A549 (cell line): ENCODE data around the gene DOCK9. TPM values are rescaled to one million over a fixed set of nuclear protein-coding genes. Genes with fewer than 3 reads are reported as not detected.
A peak's percentile ranks its signal among the peaks of the same experiment; 100 is the strongest.

ENCODE experiments used
- ATAC-seq, 2 experiments: fragments of 200-7000 bp in 1 of 2; fragments of >200 bp in 1 of 2; cut with Nextera tagmentation in 1 of 2; cut with Tn5 transposase in 1 of 2; 3 replicates each; pipeline versions ENCODE4 v1.8.0 to v1.9.1; 2018 to 2020; ENCODE audit warnings: mild to moderate bottlenecking in 1 of 2, moderate library complexity in 1 of 2
- CTCF ChIA-PET: fragments of 300-600 bp; sonication (Branson Sonifier 250); formaldehyde crosslinking; extraction: SDS; loops from one replicate; lab custom pipeline; 2021; ENCODE audit warnings: antibody characterized with exemption, inconsistent platforms; lab: Yijun Ruan, JAX
- POLR2A ChIA-PET: fragments of 350-600 bp; formaldehyde crosslinking; extraction: SDS; loops from one replicate; lab custom pipeline; 2021; ENCODE audit warnings: antibody characterized with exemption, inconsistent platforms; lab: Yijun Ruan, JAX
- DNase-seq, 2 experiments: peaks; one replicate each; pipeline versions ENCODE4 v3.0.0 to v3.0.0-alpha.2; 2011 to 2016; ENCODE audit warnings: low read depth in 1 of 2, low spot score in 1 of 2
- FAIRE-seq: peaks from 2 replicates; lab custom pipeline; 2011; peaks lifted over from hg19 to GRCh38; lab: Jason Lieb, UNC
- H3K27ac ChIP-seq, 2 experiments: fragments of >200 bp; sonication (Bioruptor Twin); formaldehyde crosslinking; 3 replicates each; pipeline ENCODE4 v1.5.1; 2016 to 2017
- H3K4me1 ChIP-seq: fragments of >200 bp; sonication (Bioruptor Twin); formaldehyde crosslinking; 3 replicates; pipeline ENCODE4 v1.6.1; 2016
- H3K4me2 ChIP-seq: fragments of >200 bp; sonication (Bioruptor Twin); formaldehyde crosslinking; 3 replicates; pipeline ENCODE4 v1.6.1; 2016
- H3K4me3 ChIP-seq: fragments of >200 bp; sonication (Bioruptor Twin); formaldehyde crosslinking; 3 replicates; pipeline ENCODE4 v1.5.1; 2016
- H3K9me3 ChIP-seq: fragments of >200 bp; sonication (Bioruptor Twin); formaldehyde crosslinking; 3 replicates; pipeline ENCODE4 v1.6.1; 2016
- BHLHE40 ChIP-seq: IDR thresholded peaks from 2 replicates; pipeline ENCODE4 v1.6.1; 2012; ENCODE audit warnings: low read depth, low read length, inconsistent platforms
- CHD4 ChIP-seq: fragments of 200-600 bp; sonication (generic); IDR thresholded peaks from 2 replicates; pipeline ENCODE4 v1.6.1; 2016; ENCODE audit warnings: antibody characterized with exemption, mild to moderate bottlenecking, borderline replicate concordance
- E2F6 ChIP-seq: IDR thresholded peaks from 2 replicates; pipeline ENCODE4 v1.6.1; 2012; ENCODE audit warnings: low read depth, borderline replicate concordance
- EHF ChIP-seq: fragments of 250-450 bp; sonication (Bioruptor Pico); IDR thresholded peaks from 2 replicates; pipeline ENCODE4 v1.5.0; 2020; ENCODE audit warnings: mild to moderate bottlenecking
- ELK1 ChIP-seq: fragments of 150-350 bp; IDR thresholded peaks from 2 replicates; pipeline ENCODE4 v1.6.1; 2014; ENCODE audit warnings: low read depth, mild to moderate bottlenecking, low read length
- EP300 ChIP-seq, 2 experiments: fragments of >200 bp; sonication (Bioruptor Twin); formaldehyde crosslinking; IDR thresholded peaks; 2 replicates in 1 of 2; 3 replicates in 1 of 2; pipeline ENCODE4 v1.6.1; 2016 to 2017
- ESRRA ChIP-seq: fragments of 150-350 bp; IDR thresholded peaks from 2 replicates; pipeline ENCODE4 v1.6.1; 2014; ENCODE audit warnings: mild to moderate bottlenecking, low read length, borderline replicate concordance
- FOSL2 ChIP-seq, 2 experiments: fragments of 450-650 bp in 1 of 2; fragments of >200 bp in 1 of 2; sonication (Bioruptor Twin) in 1 of 2; formaldehyde crosslinking; IDR thresholded peaks; 2 replicates each; pipeline versions ENCODE4 v1.5.0 to v1.6.1; 2016 to 2020; ENCODE audit warnings: mild to moderate bottlenecking in 1 of 2, moderate library complexity in 1 of 2
- FOXS1 ChIP-seq: fragments of 250-450 bp; sonication (Bioruptor Pico); IDR thresholded peaks from 2 replicates; pipeline ENCODE4 v1.5.0; 2020; ENCODE audit warnings: mild to moderate bottlenecking, moderate library complexity
- HMGXB4 ChIP-seq: fragments of 250-450 bp; sonication (Bioruptor Pico); IDR thresholded peaks from 2 replicates; pipeline ENCODE4 v1.5.0; 2021; ENCODE audit warnings: mild to moderate bottlenecking, moderate library complexity, borderline replicate concordance
- HOXA7 ChIP-seq: fragments of 250-450 bp; sonication (Bioruptor Pico); IDR thresholded peaks from 2 replicates; pipeline ENCODE4 v1.5.0; 2020; ENCODE audit warnings: mild to moderate bottlenecking, moderate library complexity
- HOXB13 ChIP-seq: fragments of 250-450 bp; sonication (Bioruptor Pico); IDR thresholded peaks from 2 replicates; pipeline ENCODE4 v1.5.0; 2020; ENCODE audit warnings: low read depth, mild to moderate bottlenecking, moderate library complexity
- HOXB5 ChIP-seq: fragments of 250-450 bp; sonication (Bioruptor Pico); IDR thresholded peaks from 2 replicates; pipeline ENCODE4 v1.5.0; 2020; ENCODE audit warnings: mild to moderate bottlenecking, moderate library complexity
- KDM1A ChIP-seq: fragments of 200-600 bp; sonication (generic); IDR thresholded peaks from 2 replicates; pipeline ENCODE4 v1.6.1; 2016; ENCODE audit warnings: low read depth, mild to moderate bottlenecking
- NFE2L2 ChIP-seq: fragments of 150-350 bp; conservative IDR thresholded peaks from 2 replicates; pipeline ENCODE4 v1.6.1; 2014; ENCODE audit warnings: low read length
- NR3C1 ChIP-seq: fragments of >200 bp; sonication (Bioruptor Twin); formaldehyde crosslinking; IDR thresholded peaks from 3 replicates; pipeline ENCODE4 v1.6.1; 2017
- PHF8 ChIP-seq: fragments of 200-600 bp; sonication (generic); IDR thresholded peaks from 2 replicates; pipeline ENCODE4 v1.6.1; 2016; ENCODE audit warnings: low read depth, mild to moderate bottlenecking, antibody characterized with exemption, moderate library complexity, borderline replicate concordance
- RAD21 ChIP-seq, 2 experiments: fragments of >200 bp in 1 of 2; sonication (Bioruptor Twin) in 1 of 2; formaldehyde crosslinking in 1 of 2; IDR thresholded peaks in 1 of 2; conservative IDR thresholded peaks in 1 of 2; 2 replicates in 1 of 2; 3 replicates in 1 of 2; pipeline ENCODE4 v1.6.1; 2012 to 2018; ENCODE audit warnings: inconsistent platforms in 1 of 2
- RARB ChIP-seq: fragments of 250-450 bp; sonication (Bioruptor Pico); IDR thresholded peaks from 2 replicates; pipeline ENCODE4 v1.8.0; 2021; ENCODE audit warnings: mild to moderate bottlenecking, moderate library complexity
- RCOR1 ChIP-seq: fragments of 150-350 bp; IDR thresholded peaks from 2 replicates; pipeline ENCODE4 v1.6.1; 2014; ENCODE audit warnings: antibody characterized with exemption, low read length, low read depth
- RNF2 ChIP-seq: fragments of 200-600 bp; sonication (generic); IDR thresholded peaks from 2 replicates; pipeline ENCODE4 v1.6.1; 2016; ENCODE audit warnings: low read depth, mild to moderate bottlenecking, antibody characterized with exemption, moderate library complexity, borderline replicate concordance
- SMC3 ChIP-seq: fragments of >200 bp; sonication (Bioruptor Twin); formaldehyde crosslinking; IDR thresholded peaks from 3 replicates; pipeline ENCODE4 v1.6.1; 2018; ENCODE audit warnings: inconsistent platforms
- SREBF2 ChIP-seq: fragments of 450-650 bp; IDR thresholded peaks from 2 replicates; pipeline ENCODE4 v1.6.1; 2014; ENCODE audit warnings: mild to moderate bottlenecking, moderate library complexity
- TFCP2L1 ChIP-seq: fragments of 250-450 bp; sonication (Bioruptor Pico); IDR thresholded peaks from 2 replicates; pipeline ENCODE4 v1.5.0; 2021; ENCODE audit warnings: mild to moderate bottlenecking
- TP53 ChIP-seq: fragments of 250-450 bp; sonication (Bioruptor Pico); IDR thresholded peaks from 2 replicates; pipeline ENCODE4 v1.5.0; 2021; ENCODE audit warnings: mild to moderate bottlenecking, moderate library complexity
- USF2 ChIP-seq: fragments of 450-650 bp; IDR thresholded peaks from 2 replicates; pipeline ENCODE4 v1.6.1; 2014; ENCODE audit warnings: antibody characterized with exemption
- ZFP36 ChIP-seq: fragments of 450-650 bp; IDR thresholded peaks from 2 replicates; pipeline ENCODE4 v1.6.1; 2014; ENCODE audit warnings: borderline replicate concordance; ENCODE audit not compliant: partially characterized antibody
- WGBS: methylation state at CpG from one replicate; pipeline ENCODE4 v1.1.6; 2017; ENCODE audit errors: missing lambda C conversion rate; 5-methylcytosine and 5-hydroxymethylcytosine counted together
- polyA plus RNA-seq, 4 experiments: library from polyadenylated mRNA; depleted of rRNA in 3 of 4; stranded (reverse); fragments of >200 nt; fragmentation: RNase III in 1 of 4; extraction: RNeasy Plus Mini Kit Qiagen cat#74134 plus additional on column Dnase treatment in 1 of 4; gene quantifications; 2 replicates in 3 of 4; 3 replicates in 1 of 4; pipeline ENCODE4 v1.2.3, GENCODE V29; 2011 to 2017

DOCK9 gene
- polyA plus RNA-seq, 2 of the 4 experiments (the other 2 are of a cell fraction), result 34.0 to 43.9 TPM

- WGBS, result 73% methylated on average over 8 of the region's 8 CpGs
- Histone ChIP-seq H3K4me1 (0 out of 3 replicates have a peak, but pooled peaks cover 4% of the 10 kb centered on the region), H3K4me3 (no peak overlapping the region), H3K27ac (0 out of 6 replicates have a peak overlapping the region, but pooled peaks of 1 of the 2 experiments have one; percentile 28), H3K9me3 (no peaks in the 10 kb centered on the region), H3K4me2 (no peak overlapping the region)
- ATAC-seq (peak in 1 of 2 experiments; percentile 21; a peak in 1 of 6 replicates), DNase-seq (no peak), FAIRE-seq (no peak)
- ChIA-PET POLR2A (no interaction called here), CTCF (interaction anchor here (0.5 to 0.6 kb wide), 2 partner anchors 313 to 709 kb away, joined by 3 read pairs; no protein-coding TSS in a partner anchor)
- no peak for TF ChIP-seq HMGXB4
- no peak for TF ChIP-seq ZFP36
- no peak for TF ChIP-seq TFCP2L1 (CRISPR knock-in tag)
- TF ChIP-seq NFE2L2, result no peak
- TF ChIP-seq ELK1, result no peak
- no peak for TF ChIP-seq PHF8
- TF ChIP-seq RCOR1, result no peak
- TF ChIP-seq USF2, result no peak
- no peak for TF ChIP-seq KDM1A
- no peak for TF ChIP-seq SREBF2
- TF ChIP-seq EP300 (IDR thresholded peaks at IDR 0.05), result no peak
- TF ChIP-seq NR3C1, result no peak
- TF ChIP-seq RAD21 (conservative IDR thresholded peaks at IDR 0.05 in 1 of 2, IDR thresholded peaks at IDR 0.05 in 1 of 2), result no peak
- no peak for TF ChIP-seq ESRRA
- no peak for TF ChIP-seq BHLHE40
- no peak for TF ChIP-seq E2F6
- no peak for TF ChIP-seq TP53
- TF ChIP-seq FOXS1 (CRISPR knock-in tag), result no peak
- TF ChIP-seq, all 56 proteins: peak for 0
Measured at GRCh38 chr13:98784666-98785065, 193.2 kb downstream of the DOCK9 start.

- ATAC-seq (no peak), FAIRE-seq (no peak), DNase-seq (no peak)
- Histone ChIP-seq H3K4me2 (no peak overlapping the region), H3K4me1 (0 out of 3 replicates have a peak, but pooled peaks cover 4% of the 10 kb centered on the region), H3K27ac (no peak overlapping the region), H3K4me3 (no peak overlapping the region), H3K9me3 (no peaks in the 10 kb centered on the region)
- ChIA-PET POLR2A (no interaction called here), CTCF (no interaction called here)
- WGBS, result 97% methylated on average over 12 of the region's 12 CpGs
- TF ChIP-seq HOXA7 (CRISPR knock-in tag) (no peak), BHLHE40 (no peak), KDM1A (no peak), NR3C1 (no peak), USF2 (no peak), RNF2 (no peak), CHD4 (no peak), EHF (no peak), FOSL2 (IDR thresholded peaks at IDR 0.05) (no peak), FOSL2 (CRISPR knock-in tag; IDR thresholded peaks at IDR 0.05) (no peak), ZFP36 (no peak), ESRRA (no peak), RARB (CRISPR knock-in tag) (no peak), SMC3 (no peak), HOXB13 (CRISPR knock-in tag) (no peak), HOXB5 (CRISPR knock-in tag) (no peak)
Measured at GRCh38 chr13:98783856-98784478, 193.9 kb downstream of the DOCK9 start.
